Uterus (tissue), 4 donors: ENCODE data around the gene HOMER2. TPM values are rescaled to one million over a fixed set of nuclear protein-coding genes. Genes with fewer than 3 reads are reported as not detected.

Experiments
- DNase-seq, 2 donors: peaks; one replicate each; pipeline ENCODE4 v3.0.0-alpha.2; 2019 to 2020
- H3K27ac ChIP-seq, 2 donors: fragments of 200-600 bp; sonication (generic); 1 replicate in 1 of 2; 2 replicates in 1 of 2; pipeline ENCODE4 v1.5.1; 2016 to 2018
- H3K27me3 ChIP-seq, 2 donors: fragments of 200-600 bp; sonication (generic); one replicate each; pipeline ENCODE4 v1.5.1; 2018 to 2019; ENCODE audit warnings: control low read depth in 1 of 2
- H3K36me3 ChIP-seq, 2 donors: fragments of 200-600 bp; sonication (generic); one replicate each; pipeline ENCODE4 v1.5.1; 2019; ENCODE audit warnings: control low read depth in 1 of 2
- H3K4me1 ChIP-seq, 2 donors: fragments of 200-600 bp; sonication (generic); one replicate each; pipeline ENCODE4 v1.5.1; 2018 to 2019; ENCODE audit warnings: control low read depth in 1 of 2
- H3K4me3 ChIP-seq, 2 donors: fragments of 200-600 bp; sonication (generic); 1 replicate in 1 of 2; 2 replicates in 1 of 2; pipeline ENCODE4 v1.5.1; 2018 to 2019; ENCODE audit warnings: mild to moderate bottlenecking in 1 of 2
- H3K9me3 ChIP-seq, 2 donors: fragments of 200-600 bp; sonication (generic); one replicate each; pipeline ENCODE4 v1.5.1; 2019; ENCODE audit warnings: control low read depth in 1 of 2
- POLR2A ChIP-seq, 2 donors: fragments of 450-650 bp; IDR thresholded peaks; one replicate each; pipeline ENCODE4 v1.6.1; 2016; ENCODE audit warnings: antibody characterized with exemption in 2 of 2, mild to moderate bottlenecking in 1 of 2, moderate library complexity in 1 of 2
- intact Hi-C: fragments of 100-400 bp; cut with DNase I; formaldehyde crosslinking; loops from one replicate; pipeline ENCODE4 v1.15.1; 2023; ENCODE audit warnings: low total_unique reads
- total RNA-seq, 4 donors: library from RNA; depleted of rRNA in 3 of 4; stranded (reverse); fragments of >200 nt in 3 of 4; gene quantifications; one replicate each; pipeline versions ENCODE4 v1.1.0 to v1.2.4, GENCODE V29; 2014 to 2023
- TF ChIP-seq, protein P1 (sequence below), 4 experiments: fragments of 200-600 bp in 2 of 4; fragments of 450-650 bp in 2 of 4; sonication (generic) in 2 of 4; IDR thresholded peaks; one replicate each; pipeline ENCODE4 v1.5.1; 2016 to 2019; ENCODE audit warnings: antibody characterized with exemption in 4 of 4, mild to moderate bottlenecking in 2 of 4, moderate library complexity in 1 of 4
- donor health status: DM: yes; HTN: yes; CAD: no.

The HOMER2 gene
- total RNA-seq, 4 donors from 2014 or later = 5.1 to 50.0 (median 10.6) TPM

DNA sequence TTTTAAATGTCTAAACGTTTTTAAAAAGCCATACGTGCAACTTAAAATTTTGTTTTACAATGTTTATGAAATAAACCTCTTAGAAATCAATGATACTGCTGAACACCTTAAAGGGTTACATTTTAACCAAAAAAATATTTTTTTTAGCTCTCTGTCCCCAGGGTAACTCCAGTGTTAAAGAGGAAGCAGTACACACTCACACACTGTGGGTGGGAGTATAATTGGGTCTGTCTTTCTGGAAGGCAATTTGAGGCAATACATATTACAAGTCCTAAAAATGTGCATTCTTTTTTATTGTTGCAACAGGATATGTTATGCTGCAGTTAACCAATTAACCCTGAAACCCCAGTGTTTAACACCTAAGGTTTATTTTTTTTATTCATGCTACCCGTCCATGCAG lies 109.0 kb downstream of the HOMER2 start:
- Histone ChIP-seq H3K27me3 (no peaks in the 10 kb centered on the region), H3K36me3 (peaks cover 0 to 4% of the 10 kb centered on the region in 2 donors), H3K27ac (no peak overlapping the region), H3K9me3 (no peaks in the 10 kb centered on the region), H3K4me3 (no peak overlapping the region), H3K4me1 (no peaks in the 10 kb centered on the region)
- TF ChIP-seq POLR2A (IDR thresholded peaks at IDR 0.05) = no peak
- TF ChIP-seq, protein P1, sequence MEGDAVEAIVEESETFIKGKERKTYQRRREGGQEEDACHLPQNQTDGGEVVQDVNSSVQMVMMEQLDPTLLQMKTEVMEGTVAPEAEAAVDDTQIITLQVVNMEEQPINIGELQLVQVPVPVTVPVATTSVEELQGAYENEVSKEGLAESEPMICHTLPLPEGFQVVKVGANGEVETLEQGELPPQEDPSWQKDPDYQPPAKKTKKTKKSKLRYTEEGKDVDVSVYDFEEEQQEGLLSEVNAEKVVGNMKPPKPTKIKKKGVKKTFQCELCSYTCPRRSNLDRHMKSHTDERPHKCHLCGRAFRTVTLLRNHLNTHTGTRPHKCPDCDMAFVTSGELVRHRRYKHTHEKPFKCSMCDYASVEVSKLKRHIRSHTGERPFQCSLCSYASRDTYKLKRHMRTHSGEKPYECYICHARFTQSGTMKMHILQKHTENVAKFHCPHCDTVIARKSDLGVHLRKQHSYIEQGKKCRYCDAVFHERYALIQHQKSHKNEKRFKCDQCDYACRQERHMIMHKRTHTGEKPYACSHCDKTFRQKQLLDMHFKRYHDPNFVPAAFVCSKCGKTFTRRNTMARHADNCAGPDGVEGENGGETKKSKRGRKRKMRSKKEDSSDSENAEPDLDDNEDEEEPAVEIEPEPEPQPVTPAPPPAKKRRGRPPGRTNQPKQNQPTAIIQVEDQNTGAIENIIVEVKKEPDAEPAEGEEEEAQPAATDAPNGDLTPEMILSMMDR (IDR thresholded peaks at IDR 0.05) = no peak
- intact Hi-C loops = no loop called here
- DNase-seq = no peak

DNA sequence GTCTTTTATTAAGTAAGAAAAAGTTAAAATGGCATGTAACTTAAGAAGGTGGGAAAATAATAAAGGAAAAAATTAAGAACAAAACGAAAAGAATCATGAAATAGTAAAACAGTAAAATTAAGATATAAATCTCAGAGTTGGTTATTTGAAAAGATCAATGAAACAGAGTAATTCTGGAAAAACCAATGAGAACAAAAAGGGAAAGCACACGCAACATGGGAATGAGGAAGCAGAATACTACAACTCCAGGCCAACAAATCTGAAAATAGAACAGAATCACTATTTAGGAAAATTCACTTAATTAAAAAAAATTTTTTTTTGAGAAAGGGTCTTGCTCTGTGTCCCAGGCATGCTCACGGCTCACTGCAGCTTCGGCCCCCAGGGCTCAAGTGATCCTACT lies 112.4 kb downstream of the HOMER2 start:
- DNase-seq = no peak
- no peaks in the 10 kb centered on the region for H3K9me3 ChIP-seq
- no peaks in the 10 kb centered on the region for H3K4me1 ChIP-seq
- intact Hi-C loops = no loop called here
- H3K27ac ChIP-seq = no peak overlapping the region
- H3K36me3 ChIP-seq = peaks cover 0 to 4% of the 10 kb centered on the region in 2 donors
- H3K4me3 ChIP-seq = no peak overlapping the region
- H3K27me3 ChIP-seq = no peaks in the 10 kb centered on the region
- TF ChIP-seq, protein P1 (IDR thresholded peaks at IDR 0.05) = no peak
- no peak for TF ChIP-seq POLR2A (IDR thresholded peaks at IDR 0.05)

DNA sequence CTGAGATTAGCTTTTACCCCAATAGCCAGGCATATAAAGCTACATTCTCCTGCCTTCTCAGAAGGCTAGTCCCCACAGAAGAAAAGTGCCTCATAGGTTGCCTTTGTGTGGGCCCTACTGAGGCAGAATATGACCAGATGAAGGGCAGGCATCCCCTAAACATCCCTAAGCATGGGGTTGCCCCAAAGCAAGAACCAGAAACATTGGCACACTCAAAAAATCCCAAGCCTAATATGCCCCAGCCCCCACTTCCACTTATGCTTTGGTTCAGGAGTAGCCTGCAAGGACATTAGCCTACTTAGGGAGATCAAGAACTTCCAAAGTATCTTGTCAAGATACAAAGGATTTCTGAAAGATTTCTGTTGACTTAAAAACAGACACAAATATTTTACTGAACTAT lies 113.4 kb downstream of the HOMER2 start:
- H3K36me3 ChIP-seq = peaks cover 0 to 4% of the 10 kb centered on the region in 2 donors
- TF ChIP-seq, protein P1 (IDR thresholded peaks at IDR 0.05) = no peak
- TF ChIP-seq POLR2A (IDR thresholded peaks at IDR 0.05) = no peak
- no peak overlapping the region for H3K27ac ChIP-seq
- H3K27me3 ChIP-seq = no peaks in the 10 kb centered on the region
- DNase-seq = no peak
- no peak overlapping the region for H3K4me3 ChIP-seq
- no peaks in the 10 kb centered on the region for H3K9me3 ChIP-seq
- intact Hi-C loops = no loop called here
- no peaks in the 10 kb centered on the region for H3K4me1 ChIP-seq

DNA sequence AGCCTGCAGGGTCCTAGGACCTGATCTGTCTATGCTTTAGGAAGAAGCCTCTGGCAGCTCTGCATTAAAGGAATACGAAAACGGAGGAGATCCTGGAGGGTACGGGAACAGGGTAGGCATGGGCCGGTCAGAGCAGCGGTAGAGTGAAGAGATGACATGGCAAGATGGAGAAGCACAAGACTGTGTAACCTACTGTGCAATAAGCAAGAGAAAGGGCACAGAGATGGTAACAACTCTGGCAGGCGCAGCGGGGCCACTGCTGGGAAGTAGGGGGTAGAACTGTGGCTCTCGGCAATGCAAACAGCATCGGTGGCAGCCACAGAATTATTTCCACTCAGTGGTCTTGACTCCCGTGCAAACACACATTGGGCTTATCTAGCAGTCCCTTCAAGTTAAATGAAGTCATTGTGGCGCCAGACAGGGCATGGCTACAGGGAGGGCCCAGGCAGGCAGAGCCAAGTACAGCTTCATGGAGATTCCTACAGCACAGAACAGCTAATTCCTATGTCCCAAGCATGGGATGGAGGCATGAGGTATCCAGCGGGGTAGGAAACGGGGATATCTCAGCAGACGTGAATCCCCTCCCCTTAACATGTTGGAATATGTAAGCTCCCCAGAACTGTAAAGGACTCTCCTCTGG lies 114.3 kb downstream of the HOMER2 start:
- DNase-seq = no peak
- no peak overlapping the region for H3K27ac ChIP-seq
- H3K36me3 ChIP-seq = peaks cover 0 to 4% of the 10 kb centered on the region in 2 donors
- intact Hi-C loops = no loop called here
- H3K27me3 ChIP-seq = no peaks in the 10 kb centered on the region
- H3K4me1 ChIP-seq = no peaks in the 10 kb centered on the region
- H3K9me3 ChIP-seq = no peaks in the 10 kb centered on the region
- H3K4me3 ChIP-seq = no peak overlapping the region
- TF ChIP-seq, protein P1 (IDR thresholded peaks at IDR 0.05) = no peak
- TF ChIP-seq POLR2A (IDR thresholded peaks at IDR 0.05) = no peak

DNA sequence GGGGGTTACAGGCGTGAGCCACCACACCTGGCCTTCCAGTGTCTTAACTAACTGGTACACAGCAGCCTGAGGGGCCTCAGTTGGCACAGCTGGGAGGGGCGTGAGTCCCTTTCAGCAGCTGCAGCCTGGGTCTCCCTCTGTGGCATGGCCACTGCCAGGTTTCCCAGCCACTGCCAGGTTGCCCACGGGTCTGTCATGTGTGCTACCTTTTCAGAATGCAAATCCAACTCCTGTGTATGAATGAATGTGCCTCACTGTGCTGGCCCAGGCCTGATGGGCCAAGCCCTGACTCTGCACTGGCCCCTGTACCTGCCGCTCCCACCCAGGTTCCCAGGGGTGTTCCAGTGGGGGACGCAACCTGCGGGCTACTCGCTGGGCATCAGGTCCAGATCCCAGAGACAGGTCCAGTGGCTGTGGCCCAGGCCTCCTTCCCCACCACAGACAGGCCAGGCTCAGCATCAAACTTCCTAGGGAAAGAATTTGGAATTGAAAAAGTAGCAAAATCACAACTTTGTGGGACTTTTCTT lies 117.1 kb downstream of the HOMER2 start:
- no peak overlapping the region for H3K27ac ChIP-seq
- TF ChIP-seq, protein P1 (IDR thresholded peaks at IDR 0.05) = no peak
- TF ChIP-seq POLR2A (IDR thresholded peaks at IDR 0.05) = no peak
- DNase-seq = no peak
- H3K36me3 ChIP-seq = no peaks in the 10 kb centered on the region
- no peak overlapping the region for H3K4me3 ChIP-seq
- H3K4me1 ChIP-seq = no peaks in the 10 kb centered on the region
- no peaks in the 10 kb centered on the region for H3K9me3 ChIP-seq
- H3K27me3 ChIP-seq = no peaks in the 10 kb centered on the region
- intact Hi-C loops = no loop called here
